Measurements from ENCODE around the gene CXCR2.

The CXCR2 gene

GRCh38 chr2:218128781-218129457 lies 3.1 kb downstream of the CXCR2 start:
- H3K9me3 ChIP-seq (ENCODE audit: control insufficient read depth, low read length) = no peaks in the 10 kb centered on the region
- H3K36me3 ChIP-seq (ENCODE audit: control insufficient read depth, insufficient read depth, low read length) = no peaks in the 10 kb centered on the region
- no peaks in the 10 kb centered on the region for H3K27me3 ChIP-seq (replicated peaks; ENCODE audit: control insufficient read depth, insufficient read depth, low read length, poor library complexity, severe bottlenecking)
- no peak for DNase-seq
- H3K4me3 ChIP-seq (ENCODE audit: insufficient read depth, low read depth, low read length, poor library complexity, severe bottlenecking) = no peak overlapping the region
- no peak overlapping the region for H3K27ac ChIP-seq (ENCODE audit: insufficient read depth, low read length, poor library complexity, severe bottlenecking)
- H3K4me1 ChIP-seq (ENCODE audit: control insufficient read depth, insufficient read depth, low read length, poor library complexity, severe bottlenecking) = no peaks in the 10 kb centered on the region

- no peaks in the 10 kb centered on the region for H3K27me3 ChIP-seq (replicated peaks; ENCODE audit: control insufficient read depth, insufficient read depth, low read length, poor library complexity, severe bottlenecking)
- H3K4me1 ChIP-seq (ENCODE audit: control insufficient read depth, insufficient read depth, low read length, poor library complexity, severe bottlenecking) = no peaks in the 10 kb centered on the region
- no peak for DNase-seq
- H3K4me3 ChIP-seq (ENCODE audit: insufficient read depth, low read depth, low read length, poor library complexity, severe bottlenecking) = no peak overlapping the region
- no peak overlapping the region for H3K27ac ChIP-seq (ENCODE audit: insufficient read depth, low read length, poor library complexity, severe bottlenecking)
- no peaks in the 10 kb centered on the region for H3K36me3 ChIP-seq (ENCODE audit: control insufficient read depth, insufficient read depth, low read length)
- no peaks in the 10 kb centered on the region for H3K9me3 ChIP-seq (ENCODE audit: control insufficient read depth, low read length)
Observed at GRCh38 chr2:218129458-218130135, 3.8 kb downstream of the CXCR2 start.

GRCh38 chr2:218130377-218130776 lies 4.5 kb downstream of the CXCR2 start:
- Histone ChIP-seq H3K36me3 (ENCODE audit: control insufficient read depth, insufficient read depth, low read length) (no peaks in the 10 kb centered on the region), H3K27ac (ENCODE audit: insufficient read depth, low read length, poor library complexity, severe bottlenecking) (no peak overlapping the region), H3K9me3 (ENCODE audit: control insufficient read depth, low read length) (no peaks in the 10 kb centered on the region), H3K4me3 (ENCODE audit: insufficient read depth, low read depth, low read length, poor library complexity, severe bottlenecking) (no peak overlapping the region), H3K4me1 (ENCODE audit: control insufficient read depth, insufficient read depth, low read length, poor library complexity, severe bottlenecking) (no peaks in the 10 kb centered on the region), H3K27me3 (replicated peaks; ENCODE audit: control insufficient read depth, insufficient read depth, low read length, poor library complexity, severe bottlenecking) (no peaks in the 10 kb centered on the region)
- no peak for DNase-seq

- no peaks in the 10 kb centered on the region for H3K36me3 ChIP-seq (ENCODE audit: control insufficient read depth, insufficient read depth, low read length)
- no peak for DNase-seq
- H3K27me3 ChIP-seq (replicated peaks; ENCODE audit: control insufficient read depth, insufficient read depth, low read length, poor library complexity, severe bottlenecking) = no peaks in the 10 kb centered on the region
- no peak overlapping the region for H3K27ac ChIP-seq (ENCODE audit: insufficient read depth, low read length, poor library complexity, severe bottlenecking)
- H3K9me3 ChIP-seq (ENCODE audit: control insufficient read depth, low read length) = no peaks in the 10 kb centered on the region
- H3K4me1 ChIP-seq (ENCODE audit: control insufficient read depth, insufficient read depth, low read length, poor library complexity, severe bottlenecking) = no peaks in the 10 kb centered on the region
- no peak overlapping the region for H3K4me3 ChIP-seq (ENCODE audit: insufficient read depth, low read depth, low read length, poor library complexity, severe bottlenecking)
Observed at GRCh38 chr2:218130822-218131221, 5.0 kb downstream of the CXCR2 start.

- no peak for DNase-seq
- no peak overlapping the region for H3K27ac ChIP-seq (ENCODE audit: insufficient read depth, low read length, poor library complexity, severe bottlenecking)
- no peaks in the 10 kb centered on the region for H3K9me3 ChIP-seq (ENCODE audit: control insufficient read depth, low read length)
- peaks cover 5% of the 10 kb centered on the region for H3K27me3 ChIP-seq (replicated peaks; ENCODE audit: control insufficient read depth, insufficient read depth, low read length, poor library complexity, severe bottlenecking)
- no peaks in the 10 kb centered on the region for H3K4me1 ChIP-seq (ENCODE audit: control insufficient read depth, insufficient read depth, low read length, poor library complexity, severe bottlenecking)
- H3K36me3 ChIP-seq (ENCODE audit: control insufficient read depth, insufficient read depth, low read length) = no peaks in the 10 kb centered on the region
- no peak overlapping the region for H3K4me3 ChIP-seq (ENCODE audit: insufficient read depth, low read depth, low read length, poor library complexity, severe bottlenecking)
Observed at GRCh38 chr2:218137514-218137913, 11.7 kb downstream of the CXCR2 start.

GRCh38 chr2:218138047-218138446 lies 12.2 kb downstream of the CXCR2 start:
- Histone ChIP-seq H3K27me3 (replicated peaks; ENCODE audit: control insufficient read depth, insufficient read depth, low read length, poor library complexity, severe bottlenecking) (peaks cover 5% of the 10 kb centered on the region), H3K9me3 (ENCODE audit: control insufficient read depth, low read length) (no peaks in the 10 kb centered on the region), H3K4me3 (ENCODE audit: insufficient read depth, low read depth, low read length, poor library complexity, severe bottlenecking) (no peak overlapping the region), H3K4me1 (ENCODE audit: control insufficient read depth, insufficient read depth, low read length, poor library complexity, severe bottlenecking) (no peaks in the 10 kb centered on the region), H3K27ac (ENCODE audit: insufficient read depth, low read length, poor library complexity, severe bottlenecking) (no peak overlapping the region), H3K36me3 (ENCODE audit: control insufficient read depth, insufficient read depth, low read length) (no peaks in the 10 kb centered on the region)
- no peak for DNase-seq

GRCh38 chr2:218145124-218145523 lies 19.3 kb downstream of the CXCR2 start:
- no peaks in the 10 kb centered on the region for H3K4me1 ChIP-seq (ENCODE audit: control insufficient read depth, insufficient read depth, low read length, poor library complexity, severe bottlenecking)
- no peaks in the 10 kb centered on the region for H3K36me3 ChIP-seq (ENCODE audit: control insufficient read depth, insufficient read depth, low read length)
- no peaks in the 10 kb centered on the region for H3K27me3 ChIP-seq (replicated peaks; ENCODE audit: control insufficient read depth, insufficient read depth, low read length, poor library complexity, severe bottlenecking)
- no peak overlapping the region for H3K4me3 ChIP-seq (ENCODE audit: insufficient read depth, low read depth, low read length, poor library complexity, severe bottlenecking)
- no peaks in the 10 kb centered on the region for H3K9me3 ChIP-seq (ENCODE audit: control insufficient read depth, low read length)
- H3K27ac ChIP-seq (ENCODE audit: insufficient read depth, low read length, poor library complexity, severe bottlenecking) = no peak overlapping the region
- no peak for DNase-seq

GRCh38 chr2:218146056-218146455 lies 20.2 kb downstream of the CXCR2 start:
- Histone ChIP-seq H3K4me3 (ENCODE audit: insufficient read depth, low read depth, low read length, poor library complexity, severe bottlenecking) (no peak overlapping the region), H3K36me3 (ENCODE audit: control insufficient read depth, insufficient read depth, low read length) (no peaks in the 10 kb centered on the region), H3K27me3 (replicated peaks; ENCODE audit: control insufficient read depth, insufficient read depth, low read length, poor library complexity, severe bottlenecking) (no peaks in the 10 kb centered on the region), H3K9me3 (ENCODE audit: control insufficient read depth, low read length) (no peaks in the 10 kb centered on the region), H3K4me1 (ENCODE audit: control insufficient read depth, insufficient read depth, low read length, poor library complexity, severe bottlenecking) (no peaks in the 10 kb centered on the region), H3K27ac (ENCODE audit: insufficient read depth, low read length, poor library complexity, severe bottlenecking) (no peak overlapping the region)
- no peak for DNase-seq

GRCh38 chr2:218149098-218149497 lies 23.3 kb downstream of the CXCR2 start:
- H3K4me3 ChIP-seq (ENCODE audit: insufficient read depth, low read depth, low read length, poor library complexity, severe bottlenecking) = no peak overlapping the region
- no peak overlapping the region for H3K27ac ChIP-seq (ENCODE audit: insufficient read depth, low read length, poor library complexity, severe bottlenecking)
- H3K4me1 ChIP-seq (ENCODE audit: control insufficient read depth, insufficient read depth, low read length, poor library complexity, severe bottlenecking) = no peaks in the 10 kb centered on the region
- no peaks in the 10 kb centered on the region for H3K36me3 ChIP-seq (ENCODE audit: control insufficient read depth, insufficient read depth, low read length)
- DNase-seq = no peak
- H3K9me3 ChIP-seq (ENCODE audit: control insufficient read depth, low read length) = no peaks in the 10 kb centered on the region
- no peaks in the 10 kb centered on the region for H3K27me3 ChIP-seq (replicated peaks; ENCODE audit: control insufficient read depth, insufficient read depth, low read length, poor library complexity, severe bottlenecking)

GRCh38 chr2:218149848-218150440 lies 24.1 kb downstream of the CXCR2 start:
- H3K36me3 ChIP-seq (ENCODE audit: control insufficient read depth, insufficient read depth, low read length) = no peaks in the 10 kb centered on the region

More at GRCh38 chr2:218149848-218150440, 24.1 kb downstream of the CXCR2 start:
- H3K9me3 ChIP-seq (ENCODE audit: control insufficient read depth, low read length) = no peaks in the 10 kb centered on the region
- no peak overlapping the region for H3K27ac ChIP-seq (ENCODE audit: insufficient read depth, low read length, poor library complexity, severe bottlenecking)
- H3K27me3 ChIP-seq (replicated peaks; ENCODE audit: control insufficient read depth, insufficient read depth, low read length, poor library complexity, severe bottlenecking) = no peaks in the 10 kb centered on the region
- H3K4me1 ChIP-seq (ENCODE audit: control insufficient read depth, insufficient read depth, low read length, poor library complexity, severe bottlenecking) = no peaks in the 10 kb centered on the region
- no peak for DNase-seq
- H3K4me3 ChIP-seq (ENCODE audit: insufficient read depth, low read depth, low read length, poor library complexity, severe bottlenecking) = no peak overlapping the region
